ENCODE measurements around the gene CYP4F3. TPM values are rescaled to one million over a fixed set of nuclear protein-coding genes. Genes with fewer than 3 reads are reported as not detected.
A peak's percentile ranks its signal among the peaks of the same experiment; 100 is the strongest.

Gene CYP4F3
- total and polyA plus RNA-seq, 2 of the 13 experiments (the other 11 are each of a cell fraction or from before 2014, with no cell fraction given), result 17.8 to 22.8 TPM

DNA sequence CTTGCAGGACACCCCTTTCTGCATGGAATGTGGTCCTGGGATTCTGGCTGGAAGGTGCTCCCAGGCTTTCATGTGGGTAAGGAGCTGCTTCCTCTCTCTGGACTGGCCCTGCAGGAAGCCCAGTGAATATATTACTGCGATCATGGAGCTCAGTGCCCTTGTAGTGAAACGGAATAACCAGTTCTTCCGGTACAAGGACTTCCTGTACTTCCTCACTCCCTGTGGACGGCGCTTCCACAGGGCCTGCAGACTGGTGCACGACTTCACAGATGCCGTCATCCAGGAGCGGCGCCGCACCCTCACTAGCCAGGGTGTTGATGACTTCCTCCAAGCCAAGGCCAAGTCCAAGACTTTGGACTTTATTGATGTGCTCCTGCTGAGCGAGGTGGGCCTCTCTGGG, 17.7 kb upstream of the CYP4F3 start (continued):
- TF ChIP-seq, protein P1, sequence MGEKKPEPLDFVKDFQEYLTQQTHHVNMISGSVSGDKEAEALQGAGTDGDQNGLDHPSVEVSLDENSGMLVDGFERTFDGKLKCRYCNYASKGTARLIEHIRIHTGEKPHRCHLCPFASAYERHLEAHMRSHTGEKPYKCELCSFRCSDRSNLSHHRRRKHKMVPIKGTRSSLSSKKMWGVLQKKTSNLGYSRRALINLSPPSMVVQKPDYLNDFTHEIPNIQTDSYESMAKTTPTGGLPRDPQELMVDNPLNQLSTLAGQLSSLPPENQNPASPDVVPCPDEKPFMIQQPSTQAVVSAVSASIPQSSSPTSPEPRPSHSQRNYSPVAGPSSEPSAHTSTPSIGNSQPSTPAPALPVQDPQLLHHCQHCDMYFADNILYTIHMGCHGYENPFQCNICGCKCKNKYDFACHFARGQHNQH (CRISPR knock-in tag; IDR thresholded peaks at IDR 0.05), result no peak
- TF ChIP-seq ZNF562 (CRISPR knock-in tag; IDR thresholded peaks at IDR 0.05; ENCODE audit: borderline replicate concordance), result no peak
- TF ChIP-seq SPEN (CRISPR knock-in tag; IDR thresholded peaks at IDR 0.05; ENCODE audit: low read depth), result no peak

DNA sequence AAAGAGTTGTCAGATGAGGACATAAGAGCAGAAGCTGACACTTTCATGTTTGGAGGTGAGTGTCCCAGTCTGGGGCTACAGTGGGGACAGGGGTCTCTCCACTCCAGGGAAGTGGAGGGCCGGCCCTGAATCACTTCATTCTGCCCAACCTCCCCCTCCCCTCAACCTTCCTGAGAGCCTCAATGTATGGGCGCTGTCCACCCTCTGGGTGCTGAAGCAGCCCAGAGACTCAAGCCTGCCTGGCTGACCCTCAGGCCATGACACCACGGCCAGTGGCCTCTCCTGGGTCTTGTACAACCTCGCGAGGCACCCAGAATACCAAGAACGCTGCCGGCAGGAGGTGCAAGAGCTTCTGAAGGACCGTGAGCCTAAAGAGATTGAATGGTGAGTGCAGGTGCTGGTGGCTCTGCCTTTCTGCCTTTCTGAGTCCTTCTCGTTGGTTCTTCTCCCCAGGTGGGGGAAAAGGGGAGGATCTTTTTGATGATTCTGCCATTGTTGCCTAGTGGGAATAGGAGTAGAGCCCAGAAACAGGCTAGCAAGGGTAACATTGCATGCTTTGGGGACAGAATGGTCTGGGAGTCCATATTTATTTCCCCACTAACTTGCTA, 16.9 kb upstream of the CYP4F3 start:
- no peak overlapping the region for H3K9ac ChIP-seq (ENCODE audit: insufficient read depth, low read depth, low read length)
- no peaks in the 10 kb centered on the region for H3K36me3 ChIP-seq (replicated peaks in 1 of 2; ENCODE audit: control insufficient read depth in 1 of 2, insufficient read depth in 2 of 2, low read length in 2 of 2)
- no peak overlapping the region for H3K27ac ChIP-seq (ENCODE audit: extremely low read length, insufficient read depth, low read length)
- H3K9me3 ChIP-seq (ENCODE audit: low read length), result no peaks in the 10 kb centered on the region
- no peaks in the 10 kb centered on the region for H3K27me3 ChIP-seq (ENCODE audit: control insufficient read depth in 1 of 2, insufficient read depth in 2 of 2, low read length in 2 of 2)
- H3K79me2 ChIP-seq (ENCODE audit: insufficient read depth, low read length), result no peaks in the 10 kb centered on the region
- no peak overlapping the region for H2AFZ ChIP-seq (ENCODE audit: low read length)
- no peaks in the 10 kb centered on the region for H4K20me1 ChIP-seq (ENCODE audit: insufficient read depth, low read length)
- ChIA-PET CTCF (ENCODE audit: low intra/inter-chr PET ratio, low total read pairs) (no interaction called here), POLR2A (no interaction called here)
- in situ Hi-C loops (cut with HindIII; ENCODE audit: extremely low pct_ligation_motif_present, low pct_unique_long_range_greater_than_20kb) (no loop called here), intact Hi-C loops (cut with micrococcal nuclease; ENCODE audit: unreplicated experiment) (no loop called here)
- no peak overlapping the region for H3K4me3 ChIP-seq (replicated peaks in 1 of 3; ENCODE audit: insufficient read depth in 1 of 3, low read depth in 2 of 3, low read length in 3 of 3)
- no peak overlapping the region for H3K4me2 ChIP-seq (ENCODE audit: low read depth, low read length)
- no peaks in the 10 kb centered on the region for H3K4me1 ChIP-seq (ENCODE audit: insufficient read depth, low read length)
- DNase-seq (ENCODE audit: low spot score), result no peak
- FAIRE-seq, result no peak
- WGBS (ENCODE audit: low lambda C conversion rate), result 10% methylated on average over 2 of the region's 9 CpGs
- peak; percentile 32; the same call in 1 of the 3 replicates for ATAC-seq
- no TSS peak for BruUV-seq (replicated peaks)
- TF ChIP-seq, protein P2, sequence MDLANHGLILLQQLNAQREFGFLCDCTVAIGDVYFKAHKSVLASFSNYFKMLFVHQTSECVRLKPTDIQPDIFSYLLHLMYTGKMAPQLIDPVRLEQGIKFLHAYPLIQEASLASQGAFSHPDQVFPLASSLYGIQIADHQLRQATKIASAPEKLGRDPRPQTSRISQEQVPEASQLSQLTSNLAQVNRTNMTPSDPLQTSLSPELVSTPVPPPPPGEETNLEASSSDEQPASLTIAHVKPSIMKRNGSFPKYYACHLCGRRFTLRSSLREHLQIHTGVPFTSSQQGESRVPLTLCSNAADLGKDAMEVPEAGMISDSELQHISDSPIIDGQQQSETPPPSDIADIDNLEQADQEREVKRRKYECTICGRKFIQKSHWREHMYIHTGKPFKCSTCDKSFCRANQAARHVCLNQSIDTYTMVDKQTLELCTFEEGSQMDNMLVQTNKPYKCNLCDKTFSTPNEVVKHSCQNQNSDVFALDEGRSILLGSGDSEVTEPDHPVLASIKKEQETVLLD (CRISPR knock-in tag; IDR thresholded peaks at IDR 0.05; ENCODE audit: low read depth), result no peak
- TF ChIP-seq, protein P3, sequence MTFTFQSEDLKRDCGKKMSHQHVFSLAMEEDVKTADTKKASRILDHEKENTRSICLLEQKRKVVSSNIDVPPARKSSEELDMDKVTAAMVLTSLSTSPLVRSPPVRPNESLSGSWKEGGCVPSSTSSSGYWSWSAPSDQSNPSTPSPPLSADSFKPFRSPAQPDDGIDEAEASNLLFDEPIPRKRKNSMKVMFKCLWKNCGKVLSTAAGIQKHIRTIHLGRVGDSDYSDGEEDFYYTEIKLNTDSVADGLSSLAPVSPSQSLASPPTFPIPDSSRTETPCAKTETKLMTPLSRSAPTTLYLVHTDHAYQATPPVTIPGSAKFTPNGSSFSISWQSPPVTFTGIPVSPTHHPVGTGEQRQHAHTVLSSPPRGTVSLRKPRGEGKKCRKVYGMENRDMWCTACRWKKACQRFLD (CRISPR knock-in tag; IDR thresholded peaks at IDR 0.05; ENCODE audit: borderline replicate concordance), result 0 out of 2 replicates have a peak, but pooled peaks have one; percentile 31
- TF ChIP-seq ZNF883 (CRISPR knock-in tag; IDR thresholded peaks at IDR 0.05; ENCODE audit: not compliant biosample characterization) (no peak), PCBP1 (IDR thresholded peaks at IDR 0.05; ENCODE audit: borderline replicate concordance, low read depth, low read length) (no peak), FLYWCH1 (CRISPR knock-in tag; IDR thresholded peaks at IDR 0.05) (no peak), CC2D1A (CRISPR knock-in tag; IDR thresholded peaks at IDR 0.05) (no peak), ZFP62 (CRISPR knock-in tag; IDR thresholded peaks at IDR 0.05) (no peak), ERF (CRISPR knock-in tag; IDR thresholded peaks at IDR 0.05) (0 out of 2 replicates have a peak, but pooled peaks have one; percentile 35), NFATC3 (CRISPR knock-in tag; IDR thresholded peaks at IDR 0.05) (no peak), ZNF607 (CRISPR knock-in tag; IDR thresholded peaks at IDR 0.05; ENCODE audit: borderline replicate concordance) (peak; percentile 77)
- TF ChIP-seq, protein P4, sequence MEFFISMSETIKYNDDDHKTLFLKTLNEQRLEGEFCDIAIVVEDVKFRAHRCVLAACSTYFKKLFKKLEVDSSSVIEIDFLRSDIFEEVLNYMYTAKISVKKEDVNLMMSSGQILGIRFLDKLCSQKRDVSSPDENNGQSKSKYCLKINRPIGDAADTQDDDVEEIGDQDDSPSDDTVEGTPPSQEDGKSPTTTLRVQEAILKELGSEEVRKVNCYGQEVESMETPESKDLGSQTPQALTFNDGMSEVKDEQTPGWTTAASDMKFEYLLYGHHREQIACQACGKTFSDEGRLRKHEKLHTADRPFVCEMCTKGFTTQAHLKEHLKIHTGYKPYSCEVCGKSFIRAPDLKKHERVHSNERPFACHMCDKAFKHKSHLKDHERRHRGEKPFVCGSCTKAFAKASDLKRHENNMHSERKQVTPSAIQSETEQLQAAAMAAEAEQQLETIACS (CRISPR knock-in tag; IDR thresholded peaks at IDR 0.05), result no peak
- TF ChIP-seq, protein P5, sequence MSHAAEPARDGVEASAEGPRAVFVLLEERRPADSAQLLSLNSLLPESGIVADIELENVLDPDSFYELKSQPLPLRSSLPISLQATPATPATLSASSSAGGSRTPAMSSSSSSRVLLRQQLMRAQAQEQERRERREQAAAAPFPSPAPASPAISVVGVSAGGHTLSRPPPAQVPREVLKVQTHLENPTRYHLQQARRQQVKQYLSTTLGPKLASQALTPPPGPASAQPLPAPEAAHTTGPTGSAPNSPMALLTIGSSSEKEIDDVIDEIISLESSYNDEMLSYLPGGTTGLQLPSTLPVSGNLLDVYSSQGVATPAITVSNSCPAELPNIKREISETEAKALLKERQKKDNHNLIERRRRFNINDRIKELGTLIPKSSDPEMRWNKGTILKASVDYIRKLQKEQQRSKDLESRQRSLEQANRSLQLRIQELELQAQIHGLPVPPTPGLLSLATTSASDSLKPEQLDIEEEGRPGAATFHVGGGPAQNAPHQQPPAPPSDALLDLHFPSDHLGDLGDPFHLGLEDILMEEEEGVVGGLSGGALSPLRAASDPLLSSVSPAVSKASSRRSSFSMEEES (CRISPR knock-in tag; IDR thresholded peaks at IDR 0.05), result peak; percentile 46; the same call in 1 of the 2 replicates

Data from HepG2 (cell line).